ENCODE results near the gene PLEKHG5.
"Not testable (repeated sequence)": the region's sequence is repeated elsewhere in the genome, so short reads cannot be mapped to it uniquely, and the experiment has no call there.

The PLEKHG5 gene

DNA sequence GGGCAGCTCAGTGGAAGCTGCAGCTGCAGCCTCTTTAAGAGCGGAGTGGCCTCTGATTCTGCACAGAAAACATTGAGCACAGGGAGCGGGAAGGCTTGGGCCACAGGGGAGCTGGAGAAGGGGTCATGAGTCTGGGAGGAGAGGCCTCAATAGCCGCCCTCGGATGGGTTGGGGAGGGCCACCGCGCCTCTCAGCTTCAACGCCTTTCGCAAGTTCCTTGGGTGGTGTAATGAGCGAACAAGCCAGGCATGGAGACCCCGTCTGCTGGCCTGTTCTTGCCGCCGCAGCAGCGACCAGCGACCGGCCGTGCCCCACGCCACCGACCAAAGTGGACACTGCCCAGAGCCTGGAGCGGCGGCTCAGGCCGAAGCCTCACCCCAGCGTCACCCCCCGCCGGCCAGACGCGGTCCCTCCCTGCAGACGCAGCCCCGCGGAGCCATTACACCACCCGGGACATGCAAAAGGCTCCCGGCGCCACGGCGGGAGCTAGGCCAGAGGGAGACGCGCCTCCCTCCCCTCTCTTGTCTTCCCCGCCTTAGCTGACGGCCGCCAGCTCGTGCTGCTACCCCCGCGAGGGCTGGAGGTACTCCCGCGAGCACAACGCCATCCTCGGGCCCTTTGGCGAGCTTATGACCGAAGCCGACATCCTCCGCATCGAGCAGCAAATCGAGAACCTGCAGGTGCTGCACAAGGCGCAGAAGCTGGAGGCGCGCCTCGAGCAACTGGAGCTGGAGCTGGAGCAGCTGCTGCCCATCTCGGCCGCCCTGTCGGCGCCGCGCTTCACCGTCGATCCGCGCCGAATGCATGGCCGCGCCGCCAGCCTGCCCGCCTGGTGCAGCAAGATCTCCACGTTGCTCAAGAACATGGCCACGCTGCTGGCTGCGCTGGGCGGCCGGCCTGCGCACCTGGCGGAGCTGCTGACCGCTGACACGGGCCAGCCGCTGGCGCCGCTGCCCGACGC is 37.3 kb downstream of the PLEKHG5 start:
- not testable (repeated sequence) for H3K4me3 ChIP-seq (ENCODE audit: low read length); H3K36me3 ChIP-seq (ENCODE audit: control insufficient read depth, low read depth, low read length); H3K9me3 ChIP-seq (ENCODE audit: control insufficient read depth, low read depth, low read length); H3K4me1 ChIP-seq (ENCODE audit: control insufficient read depth, low read depth, low read length); H3K27me3 ChIP-seq (ENCODE audit: control insufficient read depth, insufficient read depth, low read length); H3K9ac ChIP-seq (ENCODE audit: low read length); H3K27ac ChIP-seq (ENCODE audit: low read length)

DNA sequence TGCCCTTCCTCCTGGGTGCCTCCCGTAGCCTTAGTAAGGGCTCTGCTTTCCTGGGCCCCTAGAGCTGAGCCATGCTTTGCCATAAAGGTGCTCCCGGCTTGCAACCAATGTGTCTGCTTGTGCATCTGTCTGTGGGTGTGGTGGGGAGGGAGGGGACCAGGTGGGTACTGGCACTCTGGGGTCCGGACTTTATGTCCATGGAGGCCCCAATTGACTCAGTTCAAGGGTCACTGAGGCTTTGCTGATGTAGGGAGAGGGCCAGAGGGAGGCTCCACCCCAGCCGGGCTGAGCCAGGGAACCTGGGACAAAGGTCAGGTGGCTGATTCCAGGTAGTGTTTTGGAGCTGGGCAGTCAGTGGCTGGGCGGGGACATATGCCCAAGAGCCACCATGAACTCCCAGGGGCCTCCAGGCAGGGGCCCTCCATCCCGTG is 40.5 kb downstream of the PLEKHG5 start:
- H3K4me3 ChIP-seq (ENCODE audit: low read length) = no peak overlapping the region
- no peaks in the 10 kb centered on the region for H3K27me3 ChIP-seq (ENCODE audit: control insufficient read depth, insufficient read depth, low read length)
- peaks cover 10% of the 10 kb centered on the region for H3K4me1 ChIP-seq (ENCODE audit: control insufficient read depth, low read depth, low read length)
- H3K36me3 ChIP-seq (ENCODE audit: control insufficient read depth, low read depth, low read length) = no peaks in the 10 kb centered on the region
- H3K9me3 ChIP-seq (ENCODE audit: control insufficient read depth, low read depth, low read length) = no peaks in the 10 kb centered on the region
- H3K27ac ChIP-seq (ENCODE audit: low read length) = no peak overlapping the region
- no peak overlapping the region for H3K9ac ChIP-seq (ENCODE audit: low read length)

DNA sequence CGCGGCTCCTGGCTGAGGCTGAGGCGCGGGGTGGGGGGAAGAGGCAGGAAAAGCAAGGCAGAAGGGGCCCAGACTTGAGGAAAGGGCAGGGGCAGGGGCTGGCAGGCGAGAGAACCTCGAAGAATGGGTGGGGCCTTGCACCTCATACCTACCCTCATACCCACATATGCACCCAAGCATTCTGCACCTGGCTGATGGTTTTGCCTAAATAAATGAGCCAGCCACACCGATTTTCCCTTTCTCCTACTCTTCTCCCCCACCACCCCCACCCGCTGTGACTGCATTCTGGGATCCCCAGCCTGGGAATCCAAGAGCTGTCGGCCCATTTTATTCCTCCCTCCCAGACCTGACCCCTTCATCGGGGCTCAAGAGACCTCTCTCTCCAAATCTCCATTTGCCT is 41.0 kb downstream of the PLEKHG5 start:
- not testable (repeated sequence) for H3K36me3 ChIP-seq (ENCODE audit: control insufficient read depth, low read depth, low read length); H3K9me3 ChIP-seq (ENCODE audit: control insufficient read depth, low read depth, low read length); H3K27me3 ChIP-seq (ENCODE audit: control insufficient read depth, insufficient read depth, low read length); H3K4me1 ChIP-seq (ENCODE audit: control insufficient read depth, low read depth, low read length); H3K27ac ChIP-seq (ENCODE audit: low read length); H3K9ac ChIP-seq (ENCODE audit: low read length); H3K4me3 ChIP-seq (ENCODE audit: low read length)

GRCh38 chr1:6450005-6450450 is 41.4 kb downstream of the PLEKHG5 start:
- no peak overlapping the region for H3K27ac ChIP-seq (ENCODE audit: low read length)
- H3K27me3 ChIP-seq (ENCODE audit: control insufficient read depth, insufficient read depth, low read length) = no peaks in the 10 kb centered on the region
- H3K9me3 ChIP-seq (ENCODE audit: control insufficient read depth, low read depth, low read length) = no peaks in the 10 kb centered on the region
- no peak overlapping the region for H3K9ac ChIP-seq (ENCODE audit: low read length)
- no peaks in the 10 kb centered on the region for H3K36me3 ChIP-seq (ENCODE audit: control insufficient read depth, low read depth, low read length)
- H3K4me3 ChIP-seq (ENCODE audit: low read length) = no peak overlapping the region
- peaks cover 10% of the 10 kb centered on the region for H3K4me1 ChIP-seq (ENCODE audit: control insufficient read depth, low read depth, low read length)

DNA sequence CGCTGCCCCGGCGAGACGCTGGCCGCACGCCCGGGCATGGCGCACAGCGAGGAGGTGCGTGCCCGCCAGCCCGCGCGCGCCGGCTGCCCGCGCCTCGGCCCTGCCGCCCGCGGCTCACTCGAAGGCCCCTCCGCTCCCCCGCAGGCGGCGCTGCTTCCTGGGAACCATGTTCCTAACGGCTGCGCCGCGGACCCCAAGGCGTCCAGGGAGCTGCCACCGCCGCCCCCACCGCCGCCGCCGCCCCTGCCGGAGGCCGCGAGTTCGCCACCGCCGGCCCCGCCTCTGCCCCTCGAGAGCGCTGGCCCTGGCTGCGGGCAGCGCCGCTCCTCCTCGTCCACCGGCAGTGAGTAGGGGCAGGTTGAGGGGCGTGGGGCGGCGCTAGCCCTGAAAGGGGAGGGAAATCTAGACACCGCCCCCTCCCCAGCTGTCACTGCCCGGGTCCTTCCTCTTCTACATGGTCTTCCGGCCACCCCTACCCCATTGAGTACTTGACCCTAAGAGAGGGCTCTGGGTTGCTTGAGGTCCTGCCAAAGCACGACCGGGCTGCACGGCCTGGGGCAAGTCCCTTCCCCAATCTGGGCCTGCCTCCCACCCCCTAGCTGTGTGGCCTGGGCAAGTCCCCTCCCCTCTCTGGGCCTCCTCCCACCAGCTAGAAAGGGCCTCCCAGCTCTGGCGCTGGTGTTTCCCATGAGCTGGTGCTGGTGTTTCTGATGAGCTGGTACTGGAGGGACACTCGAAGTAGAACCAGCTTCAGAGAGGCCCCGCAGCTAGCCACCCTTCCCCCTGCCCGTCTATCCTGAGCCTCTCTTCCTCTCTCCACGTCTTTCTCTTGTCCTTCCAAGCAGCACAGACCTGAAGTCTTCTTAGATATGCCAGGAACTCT is 42.5 kb downstream of the PLEKHG5 start:
- Histone ChIP-seq H3K27ac (ENCODE audit: low read length) (no peak overlapping the region), H3K4me3 (ENCODE audit: low read length) (no peak overlapping the region), H3K36me3 (ENCODE audit: control insufficient read depth, low read depth, low read length) (no peaks in the 10 kb centered on the region), H3K27me3 (ENCODE audit: control insufficient read depth, insufficient read depth, low read length) (no peaks in the 10 kb centered on the region), H3K9me3 (ENCODE audit: control insufficient read depth, low read depth, low read length) (no peaks in the 10 kb centered on the region), H3K9ac (ENCODE audit: low read length) (no peak overlapping the region), H3K4me1 (ENCODE audit: control insufficient read depth, low read depth, low read length) (peaks cover 10% of the 10 kb centered on the region)

DNA sequence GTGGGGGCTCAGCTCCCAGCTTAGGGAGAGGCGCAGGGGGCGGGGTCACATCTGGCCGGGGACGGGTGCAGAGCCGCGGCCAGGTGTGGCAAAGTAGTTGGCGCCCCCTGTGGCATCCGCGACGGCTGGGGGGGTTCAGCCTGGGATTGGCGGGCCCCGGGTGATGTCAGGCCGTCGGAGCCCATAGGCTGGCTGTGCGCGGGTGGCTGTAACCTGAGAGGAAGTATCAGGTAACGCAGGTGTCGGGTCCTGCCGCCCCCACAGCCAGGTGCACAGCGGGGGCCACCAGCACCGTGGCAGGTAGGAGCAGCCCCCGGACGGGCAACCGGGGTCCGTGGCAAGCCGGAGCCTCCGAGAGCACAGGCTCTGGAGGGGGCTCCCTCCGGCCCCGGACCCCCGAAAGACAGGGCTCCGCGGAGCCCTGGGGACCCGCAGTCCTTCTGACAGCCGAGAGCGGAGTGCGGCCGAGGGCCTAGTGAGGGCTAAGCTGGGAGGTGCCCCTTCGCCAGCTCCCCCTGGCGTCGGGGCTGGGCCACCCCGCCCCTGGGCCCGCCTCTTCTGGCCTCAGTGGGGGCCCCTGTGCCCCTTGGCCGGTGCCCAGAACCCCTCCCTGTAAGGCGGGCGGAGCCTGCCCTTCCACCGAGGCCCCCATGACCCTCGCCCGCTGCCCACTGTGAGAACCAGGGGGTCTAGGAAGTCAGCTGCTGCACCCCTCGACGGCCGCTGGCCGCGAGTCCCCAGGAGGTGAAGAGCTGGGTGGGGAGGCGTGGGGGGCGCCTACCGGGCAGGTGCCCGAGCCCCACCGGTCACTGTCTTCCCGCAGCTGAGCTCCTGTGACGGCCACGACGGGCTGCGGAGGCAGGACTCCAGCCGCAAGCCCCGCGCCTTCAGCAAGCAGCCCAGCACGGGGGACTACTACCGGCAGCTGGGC is 43.4 kb downstream of the PLEKHG5 start:
- no peaks in the 10 kb centered on the region for H3K27me3 ChIP-seq (ENCODE audit: control insufficient read depth, insufficient read depth, low read length)
- H3K27ac ChIP-seq (ENCODE audit: low read length) = no peak overlapping the region
- H3K4me3 ChIP-seq (ENCODE audit: low read length) = peak overlapping the region; percentile 62

GRCh38 chr1:6447016-6447817 is 44.2 kb downstream of the PLEKHG5 start:
- peak overlapping the region; percentile 62 for H3K4me3 ChIP-seq (ENCODE audit: low read length)
- H3K27ac ChIP-seq (ENCODE audit: low read length) = no peak overlapping the region
- H3K36me3 ChIP-seq (ENCODE audit: control insufficient read depth, low read depth, low read length) = no peaks in the 10 kb centered on the region
- H3K9ac ChIP-seq (ENCODE audit: low read length) = peak overlapping the region; percentile 38
- peaks cover 10% of the 10 kb centered on the region for H3K4me1 ChIP-seq (ENCODE audit: control insufficient read depth, low read depth, low read length)
- H3K9me3 ChIP-seq (ENCODE audit: control insufficient read depth, low read depth, low read length) = no peaks in the 10 kb centered on the region
- H3K27me3 ChIP-seq (ENCODE audit: control insufficient read depth, insufficient read depth, low read length) = no peaks in the 10 kb centered on the region

More for the DNA sequence above, 43.4 kb downstream of the PLEKHG5 start:
- Histone ChIP-seq H3K36me3 (ENCODE audit: control insufficient read depth, low read depth, low read length) (no peaks in the 10 kb centered on the region), H3K9ac (ENCODE audit: low read length) (no peak overlapping the region), H3K4me1 (ENCODE audit: control insufficient read depth, low read depth, low read length) (peaks cover 10% of the 10 kb centered on the region), H3K9me3 (ENCODE audit: control insufficient read depth, low read depth, low read length) (no peaks in the 10 kb centered on the region)

- Histone ChIP-seq H3K9me3 (ENCODE audit: control insufficient read depth, low read depth, low read length) (no peaks in the 10 kb centered on the region), H3K4me1 (ENCODE audit: control insufficient read depth, low read depth, low read length) (peaks cover 10% of the 10 kb centered on the region), H3K27me3 (ENCODE audit: control insufficient read depth, insufficient read depth, low read length) (peaks cover 5% of the 10 kb centered on the region), H3K9ac (ENCODE audit: low read length) (peak overlapping the region; percentile 38), H3K36me3 (ENCODE audit: control insufficient read depth, low read depth, low read length) (no peaks in the 10 kb centered on the region), H3K27ac (ENCODE audit: low read length) (no peak overlapping the region), H3K4me3 (ENCODE audit: low read length) (peak overlapping the region; percentile 62)
Observed at GRCh38 chr1:6446665-6447015, 44.8 kb downstream of the PLEKHG5 start.

- H3K4me1 ChIP-seq (ENCODE audit: control insufficient read depth, low read depth, low read length); H3K4me3 ChIP-seq (ENCODE audit: low read length); H3K27ac ChIP-seq (ENCODE audit: low read length); H3K36me3 ChIP-seq (ENCODE audit: control insufficient read depth, low read depth, low read length); H3K9me3 ChIP-seq (ENCODE audit: control insufficient read depth, low read depth, low read length); H3K9ac ChIP-seq (ENCODE audit: low read length): not testable (repeated sequence)
- peaks cover 12% of the 10 kb centered on the region for H3K27me3 ChIP-seq (ENCODE audit: control insufficient read depth, insufficient read depth, low read length)
Observed at GRCh38 chr1:6445929-6446328, 45.5 kb downstream of the PLEKHG5 start.

GRCh38 chr1:6445062-6445763 is 46.3 kb downstream of the PLEKHG5 start:
- Histone ChIP-seq H3K4me3 (ENCODE audit: low read length) (no peak overlapping the region), H3K9me3 (ENCODE audit: control insufficient read depth, low read depth, low read length) (no peaks in the 10 kb centered on the region), H3K4me1 (ENCODE audit: control insufficient read depth, low read depth, low read length) (peaks cover 10% of the 10 kb centered on the region), H3K36me3 (ENCODE audit: control insufficient read depth, low read depth, low read length) (no peaks in the 10 kb centered on the region), H3K9ac (ENCODE audit: low read length) (no peak overlapping the region), H3K27me3 (ENCODE audit: control insufficient read depth, insufficient read depth, low read length) (peaks cover 15% of the 10 kb centered on the region), H3K27ac (ENCODE audit: low read length) (no peak overlapping the region)

Data from iPS-18a (cell line).